ENCODE measurements around the gene MTFP1. TPM values are rescaled to one million over a fixed set of nuclear protein-coding genes. Genes with fewer than 3 reads are reported as not detected.

MTFP1 gene
- total and polyA plus RNA-seq, 9 of the 15 experiments (the other 6 are each of a cell fraction or from before 2014, with no cell fraction given), result 10.7 to 52.0 (median 30.1) TPM

GRCh38 chr22:30444632-30445437 is 19.3 kb downstream of the MTFP1 start (continued):
- TF ChIP-seq SMAD4 (CRISPR knock-in tag; conservative IDR thresholded peaks at IDR 0.05) (no peak), PCBP1 (IDR thresholded peaks at IDR 0.05; ENCODE audit: low read depth, low read length, poor library complexity, severe bottlenecking) (no peak), TEAD1 (CRISPR knock-in tag; IDR thresholded peaks at IDR 0.05) (no peak), TFAP4 (CRISPR knock-in tag; IDR thresholded peaks at IDR 0.05; ENCODE audit: borderline replicate concordance) (peak; percentile 65; the same call in 1 of the 2 replicates), NCOA6 (IDR thresholded peaks at IDR 0.05) (no peak), CHD7 (IDR thresholded peaks at IDR 0.05; ENCODE audit: low read depth, low read length) (no peak), ETV1 (tag; conservative IDR thresholded peaks at IDR 0.05; ENCODE audit: low read depth) (no peak), BRF1 (IDR thresholded peaks at IDR 0.05; ENCODE audit: borderline replicate concordance, extremely low read depth, insufficient read length) (no peak), ZMIZ1 (IDR thresholded peaks at IDR 0.05; ENCODE audit: low read depth in 2 of 2, low read length in 2 of 2) (peak in 1 of 2 experiments; percentile 76; a peak in 1 of 4 replicates), ZZZ3 (IDR thresholded peaks at IDR 0.05) (no peak)
